Glomerular endothelial cell (primary cell): ENCODE measurements around the gene RSAD1. TPM values are rescaled to one million over a fixed set of nuclear protein-coding genes. Genes with fewer than 3 reads are reported as not detected.
"Not testable (repeated sequence)": the region's sequence is repeated elsewhere in the genome, so short reads cannot be mapped to it uniquely, and the experiment has no call there.

Experiments used
- DNase-seq: peaks from one replicate; pipeline ENCODE4 v3.0.0-alpha.2; 2011; ENCODE audit warnings: low read depth, low spot score; ENCODE audit errors: extremely low read depth
- total RNA-seq: library from RNA; depleted of rRNA; stranded (reverse); fragments of >200 nt; gene quantifications from 2 replicates; pipeline ENCODE4 v1.2.3, GENCODE V29; 2015

RSAD1 gene
- total RNA-seq, 1 donor from 2014 or later = 34.7 TPM

GRCh38 chr17:50471009-50471905 lies 7.4 kb upstream of the RSAD1 start:
- DNase-seq = no peak

DNA sequence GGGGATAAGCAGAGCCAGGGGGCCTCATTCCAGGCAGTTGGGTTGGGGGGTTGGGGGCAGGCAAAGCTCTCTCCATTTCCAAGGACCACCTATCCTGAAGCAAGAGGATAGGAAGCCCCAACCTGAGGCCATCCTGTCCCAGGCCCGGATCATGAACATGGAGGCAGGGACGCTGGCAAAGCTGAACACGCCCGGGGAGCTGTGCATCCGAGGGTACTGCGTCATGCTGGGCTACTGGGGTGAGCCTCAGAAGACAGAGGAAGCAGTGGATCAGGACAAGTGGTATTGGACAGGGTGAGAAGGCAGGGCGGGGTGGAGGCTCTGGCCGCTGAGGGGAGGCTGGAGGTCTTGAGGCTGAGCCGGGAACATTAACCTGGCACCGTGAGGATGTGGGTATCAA lies 6.4 kb upstream of the RSAD1 start:
- no peak for DNase-seq

DNA sequence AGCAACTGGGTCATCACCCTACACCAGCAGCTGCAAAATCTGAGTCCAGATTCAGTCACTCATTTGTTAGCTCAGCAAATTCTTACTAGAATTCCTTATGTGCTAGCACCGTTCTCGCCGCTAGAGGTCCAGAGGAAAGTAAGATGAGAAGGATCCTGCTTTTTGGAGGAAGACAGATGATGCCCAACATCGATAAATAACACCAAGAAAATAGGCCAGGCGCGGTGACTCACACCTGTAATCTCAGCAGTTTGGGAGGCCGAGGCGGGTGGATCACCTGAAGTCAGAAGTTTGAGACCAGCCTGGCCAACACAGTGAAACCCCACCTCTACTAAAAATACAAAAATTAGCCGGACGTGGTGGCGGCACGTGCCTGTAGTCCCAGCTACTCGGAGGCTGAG lies 5.9 kb upstream of the RSAD1 start:
- DNase-seq = not testable (repeated sequence)

- no peak for DNase-seq
These were observed 4.8 kb upstream of the RSAD1 start for GRCh38 chr17:50473901-50474300.

GRCh38 chr17:50474523-50474922 lies 4.1 kb upstream of the RSAD1 start:
- DNase-seq = no peak

- no peak for DNase-seq
These were observed 3.3 kb upstream of the RSAD1 start for GRCh38 chr17:50475362-50475761.

DNA sequence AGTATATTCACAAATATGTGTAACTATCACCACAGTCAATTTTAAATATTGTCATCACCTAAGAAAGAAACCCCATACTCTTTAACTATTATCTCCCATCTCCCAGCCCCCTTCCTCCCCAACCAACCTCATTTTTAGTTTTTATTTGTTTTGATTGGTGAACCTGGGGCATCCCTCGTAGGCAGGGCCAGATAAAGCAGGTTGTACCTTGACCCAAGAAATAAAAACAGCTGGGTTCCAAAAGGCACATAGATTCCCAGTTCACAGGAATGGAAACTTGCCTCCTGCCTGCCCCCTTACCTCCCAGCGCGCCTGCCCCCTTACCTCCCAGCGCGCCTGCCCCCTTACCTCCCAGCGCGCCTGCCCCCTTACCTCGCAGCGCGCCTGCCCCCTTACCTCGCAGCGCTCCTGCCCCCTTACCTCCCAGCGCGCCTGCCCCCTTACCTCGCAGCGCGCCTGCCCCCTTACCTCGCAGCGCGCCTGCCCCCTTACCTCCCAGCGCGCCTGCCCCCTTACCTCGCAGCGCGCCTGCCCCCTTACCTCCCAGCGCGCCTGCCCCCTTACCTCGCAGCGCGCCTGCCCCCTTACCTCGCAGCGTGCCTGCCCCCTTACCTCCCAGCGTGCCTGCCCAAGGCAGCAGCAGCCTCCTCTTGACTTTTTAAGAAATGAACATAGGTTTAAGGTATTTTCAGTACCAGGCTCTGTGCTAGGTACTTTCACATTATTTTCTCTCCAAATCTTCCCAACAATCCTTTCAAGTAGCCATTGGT lies 2.7 kb upstream of the RSAD1 start:
- DNase-seq = not testable (repeated sequence)

- no peak for DNase-seq
These were observed 1.9 kb upstream of the RSAD1 start for GRCh38 chr17:50476545-50477315.

DNA sequence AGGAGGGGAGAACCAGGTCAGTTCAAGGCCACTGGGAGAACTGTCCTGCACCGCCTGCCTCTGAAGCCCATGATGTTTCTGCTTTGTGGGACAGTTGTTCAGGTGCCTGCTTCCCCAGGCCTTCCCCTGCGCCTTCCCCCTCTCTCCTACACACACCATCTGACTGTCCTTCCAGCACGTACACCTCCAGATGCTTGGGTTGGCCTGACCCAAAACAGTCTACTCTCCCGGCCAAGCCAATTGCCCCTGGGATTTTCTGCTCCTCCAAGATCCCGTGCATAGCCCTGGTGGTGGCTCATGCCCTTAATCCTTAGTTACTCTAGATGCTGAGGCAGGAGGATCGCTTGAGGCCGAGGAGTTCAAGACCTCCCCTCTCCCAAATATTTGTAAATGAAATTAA lies 684 bp upstream of the RSAD1 start:
- no peak for DNase-seq

- no peak for DNase-seq
These were observed 972 bp downstream of the RSAD1 start for GRCh38 chr17:50479522-50480141.

- DNase-seq = no peak
These were observed 1.6 kb downstream of the RSAD1 start for GRCh38 chr17:50480142-50480764.

- no peak for DNase-seq
These were observed 2.3 kb downstream of the RSAD1 start for GRCh38 chr17:50480854-50481490.

DNA sequence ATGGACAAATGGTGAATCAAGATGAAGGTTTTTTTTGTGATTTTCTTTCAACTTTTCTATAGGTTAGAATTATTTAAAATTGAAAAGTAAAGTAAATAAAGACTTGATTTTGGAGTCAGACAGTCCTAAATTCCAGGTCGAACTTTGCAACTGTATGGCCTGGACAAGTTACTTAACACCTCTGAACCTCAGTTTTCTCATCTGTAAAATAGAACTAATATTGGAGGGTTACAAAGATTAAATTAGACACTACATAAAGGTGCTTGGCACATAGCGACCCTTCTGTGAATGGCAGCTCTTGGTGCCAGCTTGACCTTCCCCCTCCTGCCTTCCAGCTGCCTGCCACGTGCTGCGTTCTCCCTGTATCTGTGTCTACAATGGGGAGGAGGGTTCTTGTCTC lies 3.0 kb downstream of the RSAD1 start:
- DNase-seq = no peak

DNA sequence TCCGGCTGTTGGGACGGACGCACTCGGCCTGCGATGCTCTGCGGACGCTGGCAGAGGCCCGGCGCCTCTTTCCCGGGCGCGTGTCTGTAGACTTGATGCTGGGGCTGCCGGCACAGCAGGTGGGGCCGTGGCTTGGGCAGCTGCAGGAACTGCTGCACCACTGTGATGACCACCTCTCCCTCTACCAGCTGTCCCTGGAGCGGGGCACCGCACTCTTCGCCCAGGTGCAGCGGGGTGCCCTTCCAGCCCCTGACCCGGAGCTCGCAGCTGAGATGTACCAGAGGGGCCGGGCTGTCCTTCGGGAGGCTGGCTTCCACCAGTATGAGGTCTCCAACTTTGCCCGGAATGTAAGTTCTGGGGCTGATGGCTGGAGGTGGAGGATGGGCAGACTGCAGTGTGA lies 3.5 kb downstream of the RSAD1 start:
- DNase-seq = no peak

DNA sequence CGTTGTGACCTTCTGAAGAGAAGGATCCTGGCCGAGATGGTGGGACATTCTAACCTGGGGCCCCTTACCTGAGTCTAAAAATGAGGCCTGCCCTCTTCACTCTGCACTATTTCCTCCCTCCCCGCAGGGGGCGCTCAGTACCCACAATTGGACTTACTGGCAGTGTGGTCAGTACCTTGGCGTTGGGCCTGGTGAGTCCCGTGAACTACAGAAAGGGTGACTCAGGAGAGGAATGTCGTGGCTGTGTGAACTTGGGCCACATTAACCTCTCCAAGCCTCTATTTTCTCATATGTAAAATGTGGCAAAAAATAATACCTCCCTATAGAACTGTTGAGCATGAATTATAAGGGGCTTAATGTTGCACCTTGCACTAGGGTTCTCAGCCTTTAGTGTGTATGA lies 3.9 kb downstream of the RSAD1 start:
- DNase-seq = peak; percentile 82

DNA sequence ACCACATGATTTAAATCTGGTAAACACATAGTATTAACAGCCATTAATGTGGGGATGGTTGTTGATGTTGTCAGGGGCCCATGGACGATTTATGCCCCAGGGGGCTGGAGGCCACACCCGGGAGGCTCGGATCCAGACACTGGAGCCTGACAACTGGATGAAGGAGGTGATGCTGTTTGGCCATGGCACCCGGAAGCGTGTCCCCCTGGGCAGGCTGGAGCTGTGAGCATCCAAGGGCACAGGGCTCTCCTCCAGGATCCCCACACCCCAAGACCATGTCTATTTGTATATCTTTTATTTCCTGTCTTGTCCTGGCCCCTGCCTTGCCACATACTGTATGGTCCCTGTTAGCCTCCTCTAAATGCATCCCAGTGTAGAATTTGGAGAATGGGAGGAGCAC lies 4.6 kb downstream of the RSAD1 start:
- DNase-seq = no peak

DNA sequence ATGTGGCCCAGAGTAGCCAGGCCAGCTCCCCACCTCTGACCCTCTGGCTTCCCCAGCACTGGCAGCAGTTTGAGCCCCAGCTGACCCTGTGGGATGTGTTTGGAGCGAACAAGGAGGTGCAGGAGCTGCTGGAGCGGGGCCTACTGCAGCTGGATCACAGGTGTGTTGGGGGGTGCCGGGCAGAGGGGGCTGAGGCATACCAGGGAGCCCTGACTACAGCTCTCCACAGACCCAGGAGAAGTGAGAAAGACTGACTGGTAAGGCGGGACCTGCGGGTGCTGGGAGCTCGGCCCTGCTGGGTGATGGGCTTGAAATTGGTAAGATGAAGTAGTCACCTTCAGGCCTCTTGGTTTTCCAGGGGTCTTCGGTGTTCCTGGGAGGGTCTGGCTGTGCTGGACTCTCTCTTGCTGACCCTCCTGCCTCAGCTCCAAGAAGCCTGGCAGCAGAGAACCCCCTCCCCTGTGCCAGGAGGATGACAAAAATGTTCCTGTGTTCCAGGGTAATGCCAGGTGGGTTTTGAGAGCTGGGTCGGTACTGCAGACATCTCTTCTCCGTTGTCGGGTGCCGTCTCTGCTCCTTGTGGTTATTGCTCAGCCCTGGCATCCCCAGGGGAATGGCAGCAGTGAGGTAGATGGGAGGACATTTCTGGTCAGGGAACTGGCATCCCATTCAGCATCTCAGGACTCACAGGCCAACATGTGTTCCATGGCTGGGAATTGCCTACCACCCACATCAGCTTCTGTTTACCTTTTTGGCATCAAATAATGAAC lies 5.9 kb downstream of the RSAD1 start:
- DNase-seq = no peak

DNA sequence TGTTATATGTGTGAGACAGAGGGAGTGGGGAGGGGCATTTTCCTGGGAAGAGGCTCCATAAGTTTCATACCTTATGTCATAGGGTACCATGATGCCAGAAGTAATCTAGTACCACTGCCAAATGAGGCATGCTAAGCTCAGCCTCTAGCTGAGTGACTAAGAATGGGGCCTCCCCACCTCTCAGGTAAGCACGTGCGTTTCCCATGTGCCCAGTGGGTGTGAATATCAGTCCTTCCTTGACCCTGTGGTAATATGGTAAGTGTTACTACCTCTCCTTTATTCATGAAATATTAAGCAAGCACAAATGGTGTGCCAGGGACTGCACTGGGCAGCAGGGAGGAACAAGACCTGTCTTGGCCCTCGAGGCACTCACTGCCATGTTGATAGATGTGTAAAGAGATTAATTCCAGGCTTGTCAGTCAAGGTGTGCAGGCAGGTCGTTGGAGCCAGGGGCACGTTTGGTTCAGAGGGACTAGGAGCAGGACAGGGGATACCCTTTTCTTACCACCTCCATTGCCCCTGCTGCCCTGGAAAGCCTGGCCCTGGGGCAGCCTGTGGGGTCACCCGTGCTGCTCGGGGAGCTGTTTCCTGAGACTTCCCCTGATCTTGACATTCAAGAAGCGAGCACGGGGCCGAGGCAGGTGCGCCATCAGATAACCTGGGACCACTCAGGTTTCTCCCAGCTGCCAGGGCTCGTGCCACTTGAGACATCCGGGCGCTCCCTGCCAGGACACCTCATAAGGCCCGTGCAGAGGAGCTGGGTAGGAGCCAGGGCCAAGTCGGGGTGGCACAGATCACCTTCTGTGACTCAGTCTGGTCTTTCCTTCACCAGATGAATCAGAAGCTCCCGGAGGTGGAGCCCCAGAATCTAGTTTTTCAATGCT lies 8.8 kb downstream of the RSAD1 start:
- no peak for DNase-seq
